Heart left ventricle (tissue), 16 donors: Measurements from ENCODE around the gene LYSMD3. TPM values are rescaled to one million over a fixed set of nuclear protein-coding genes. Genes with fewer than 3 reads are reported as not detected.

ENCODE experiments used
- ATAC-seq, 4 donors: fragments of 200-7000 bp; cut with Tn5 transposase; one replicate each; pipeline ENCODE4 v1.9.1; 2020 to 2022; ENCODE audit warnings: moderate library complexity in 4 of 4, mild to moderate bottlenecking in 3 of 4, moderate number of reproducible peaks in 1 of 4
- DNase-seq, 5 donors: peaks; one replicate each; pipeline ENCODE4 v3.0.0-alpha.2; 2020
- H3K27ac ChIP-seq, 12 donors: fragments of 200-600 bp; sonication (generic) in 4 of 12; one replicate each; pipeline versions ENCODE4 v1.5.0 to v1.8.0; 2016 to 2022; ENCODE audit warnings: mild to moderate bottlenecking in 2 of 12
- H3K27me3 ChIP-seq, 9 donors: fragments of 200-600 bp; sonication (generic) in 2 of 9; one replicate each; pipeline versions ENCODE4 v1.5.1 to v1.8.0; 2016 to 2022; ENCODE audit warnings: mild to moderate bottlenecking in 3 of 9
- H3K36me3 ChIP-seq, 9 donors: fragments of 200-600 bp; sonication (generic) in 2 of 9; one replicate each; pipeline versions ENCODE4 v1.5.0 to v1.8.0; 2018 to 2022; ENCODE audit warnings: mild to moderate bottlenecking in 2 of 9
- H3K4me1 ChIP-seq, 12 donors: fragments of 200-600 bp; sonication (generic) in 4 of 12; one replicate each; pipeline versions ENCODE4 v1.5.0 to v1.8.0; 2016 to 2022; ENCODE audit warnings: mild to moderate bottlenecking in 3 of 12
- H3K4me3 ChIP-seq, 12 donors: fragments of 200-600 bp; sonication (generic) in 4 of 12; one replicate each; pipeline versions ENCODE4 v1.5.0 to v1.8.0; 2017 to 2022; ENCODE audit warnings: mild to moderate bottlenecking in 9 of 12, moderate library complexity in 4 of 12
- H3K9me3 ChIP-seq, 12 donors: fragments of 200-600 bp; sonication (generic) in 4 of 12; one replicate each; pipeline versions ENCODE4 v1.5.0 to v1.8.0; 2016 to 2022; ENCODE audit warnings: mild to moderate bottlenecking in 1 of 12
- POLR2A ChIP-seq, 2 donors: fragments of 450-650 bp; IDR thresholded peaks; one replicate each; pipeline ENCODE4 v1.6.1; 2017; ENCODE audit warnings: antibody characterized with exemption in 2 of 2, mild to moderate bottlenecking in 2 of 2, moderate library complexity in 2 of 2
- WGBS, 4 donors: extraction: QIAGEN DNeasy Blood & Tissue Kit in 2 of 4; methylation state at CpG; one replicate each; pipeline versions ENCODE4 v1.1.5 to v1.1.7; 2013 to 2018; 5-methylcytosine and 5-hydroxymethylcytosine counted together
- intact Hi-C, 10 donors: fragments of 100-400 bp; cut with DNase I; formaldehyde crosslinking; loops; one replicate each; pipeline versions ENCODE4 v1.11.1 to v1.14.2; 2022
- polyA plus RNA-seq, 2 donors: library from polyadenylated mRNA; stranded (reverse); fragments of 200-250 nt; gene quantifications; one replicate each; pipeline ENCODE4 v1.2.3, GENCODE V29; 2013
- total RNA-seq, 9 donors: library from RNA; depleted of rRNA in 2 of 9; stranded (reverse); fragments of >200 nt in 2 of 9; fragmentation: NEBNext Ultra II Directional in 3 of 9; extraction: Animal tissue kit (Norgen Biotek cat#: 25700) in 3 of 9; gene quantifications; one replicate each; pipeline versions ENCODE4 v1.1.0 to v1.2.4, GENCODE V29; 2016 to 2023
- TF ChIP-seq, protein P1 (sequence below), 12 donors: fragments of 200-600 bp; sonication (generic) in 4 of 12; IDR thresholded peaks; one replicate each; pipeline versions ENCODE4 v1.5.0 to v1.8.0; 2018 to 2022; ENCODE audit warnings: antibody characterized with exemption in 12 of 12, mild to moderate bottlenecking in 5 of 12
- donor health status: ischemic (EF 13 %, LVEDD 7.1; RV severe dilation, severe dysfunction).
- donor health status: healthy with polysubstance abuse.
- donor health status: DM: no; HTN: yes; CAD: no.
- donor health status: DM: no; HTN: no; CAD: no.
- donor health status: ischemic (EF 25% LVEDD 6.9; RV normal size, moderate dysfunction).
- donor health status: ischemic (EF 25% LVEDD 5.7; RV mildly dilated, moderate dysfunction).
- donor health status: healthy.
- donor health status: DM: yes; HTN: yes; CAD: no.
- donor health status: ischemic (EF 35%, LVEDD 5.7; RV mildly dilated, moderate dysfunction).
- donor health status: nonischemic (EF 11% LVEDD 7.7; RV severe dilation, severe dysfunction).
- donor health status: DM: yes; HTN: yes; CAD: no.
- donor health status: PGD.
- donor health status: ischemic (EF 29% LVEDD 5.4; RV normal size, mild dysfunction).
- donor health status: nonischemic (EF 23%, LVEDD 6.1; RV moderate dilation, normal function).

The LYSMD3 gene
- total and polyA plus RNA-seq, 11 donors: 5.4 to 23.3 (median 18.4) TPM

GRCh38 chr5:90473396-90474234 lies 55.8 kb downstream of the LYSMD3 start:
- TF ChIP-seq, protein P1, sequence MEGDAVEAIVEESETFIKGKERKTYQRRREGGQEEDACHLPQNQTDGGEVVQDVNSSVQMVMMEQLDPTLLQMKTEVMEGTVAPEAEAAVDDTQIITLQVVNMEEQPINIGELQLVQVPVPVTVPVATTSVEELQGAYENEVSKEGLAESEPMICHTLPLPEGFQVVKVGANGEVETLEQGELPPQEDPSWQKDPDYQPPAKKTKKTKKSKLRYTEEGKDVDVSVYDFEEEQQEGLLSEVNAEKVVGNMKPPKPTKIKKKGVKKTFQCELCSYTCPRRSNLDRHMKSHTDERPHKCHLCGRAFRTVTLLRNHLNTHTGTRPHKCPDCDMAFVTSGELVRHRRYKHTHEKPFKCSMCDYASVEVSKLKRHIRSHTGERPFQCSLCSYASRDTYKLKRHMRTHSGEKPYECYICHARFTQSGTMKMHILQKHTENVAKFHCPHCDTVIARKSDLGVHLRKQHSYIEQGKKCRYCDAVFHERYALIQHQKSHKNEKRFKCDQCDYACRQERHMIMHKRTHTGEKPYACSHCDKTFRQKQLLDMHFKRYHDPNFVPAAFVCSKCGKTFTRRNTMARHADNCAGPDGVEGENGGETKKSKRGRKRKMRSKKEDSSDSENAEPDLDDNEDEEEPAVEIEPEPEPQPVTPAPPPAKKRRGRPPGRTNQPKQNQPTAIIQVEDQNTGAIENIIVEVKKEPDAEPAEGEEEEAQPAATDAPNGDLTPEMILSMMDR (IDR thresholded peaks at IDR 0.05): no peak
- TF ChIP-seq POLR2A (IDR thresholded peaks at IDR 0.05): no peak
- ATAC-seq (peak; percentile 9 to 55 (median 44)), DNase-seq (peak; percentile 7 to 67 (median 49))
- 1 to 5% (median 1%) methylated on average over 8 to 56 of the region's 56 CpGs for WGBS, 4 donors
- Histone ChIP-seq H3K27ac (peak overlapping the region in 11 of 12 donors; percentile 72 to 90 (median 83)), H3K4me1 (peaks cover 0 to 21% (median 13%) of the 10 kb centered on the region in 12 donors), H3K36me3 (no peaks in the 10 kb centered on the region), H3K9me3 (no peaks in the 10 kb centered on the region), H3K4me3 (peak overlapping the region; percentile 51 to 91 (median 82)), H3K27me3 (no peaks in the 10 kb centered on the region)
- intact Hi-C loops: loop anchor here in 8 of 10 donors (1.0 to 10.0 kb wide), 9 partner anchors 51 to 66 kb away; partner anchors contain the start of genes LYSMD3 (in 6 of the 8) and CETN3 (in 1 of the 8)

- Histone ChIP-seq H3K4me3 (peak overlapping the region in 11 of 12 donors; percentile 51 to 91 (median 83)), H3K27ac (no peak overlapping the region), H3K27me3 (no peaks in the 10 kb centered on the region), H3K9me3 (peaks cover 0 to 5% (median 0%) of the 10 kb centered on the region in 12 donors), H3K4me1 (peaks cover 0 to 21% (median 13%) of the 10 kb centered on the region in 12 donors), H3K36me3 (no peaks in the 10 kb centered on the region)
- DNase-seq (no peak), ATAC-seq (no peak)
- WGBS, 4 donors: 60 to 68% (median 65%) methylated on average over 9 of the region's 9 CpGs
- intact Hi-C loops: loop anchor here in 6 of 10 donors (5.0 to 10.0 kb wide), 5 partner anchors 52 to 66 kb away; partner anchors contain the start of genes LYSMD3 (in 3 of the 6) and CETN3 (in 1 of the 6)
- no peak for TF ChIP-seq POLR2A (IDR thresholded peaks at IDR 0.05)
- TF ChIP-seq, protein P1 (IDR thresholded peaks at IDR 0.05): no peak
Observed at GRCh38 chr5:90472783-90473395, 56.5 kb downstream of the LYSMD3 start.

Other genes with a start within 250 kb of the LYSMD3 start
- 10 to 100 TPM in 8 of 9 donors, 1 to 10 TPM in 1; 9.3 to 22.9 (median 18.9) TPM for gene CETN3, start 119.8 kb downstream of the LYSMD3 start, total RNA-seq
- 10 to 100 TPM; 13.5 to 28.3 TPM for gene CETN3, start 119.8 kb downstream of the LYSMD3 start, polyA plus RNA-seq
- gene MBLAC2, start 54.8 kb downstream of the LYSMD3 start, total RNA-seq: 1 to 10 TPM; 2.4 to 5.3 (median 3.7) TPM
- gene MBLAC2, start 54.8 kb downstream of the LYSMD3 start, polyA plus RNA-seq: 1 to 10 TPM; 1.3 to 1.4 TPM
- 1 to 10 TPM in 3 of 9 donors, under 1 TPM in 6; 0.30 to 1.6 (median 0.67) TPM for gene POLR3G, start 54.7 kb downstream of the LYSMD3 start, total RNA-seq
- under 1 TPM; 0.57 to 0.62 TPM for gene POLR3G, start 54.7 kb downstream of the LYSMD3 start, polyA plus RNA-seq
- gene ADGRV1, start 29.2 kb upstream of the LYSMD3 start, total RNA-seq: under 1 TPM in 2 of 9 donors, not detected in 7; 0.25 to 0.29 TPM
- gene ADGRV1, start 29.2 kb upstream of the LYSMD3 start, polyA plus RNA-seq: not detected